Fibroblast of lung (primary cell): Measurements from ENCODE around the gene RCAN3. TPM values are rescaled to one million over a fixed set of nuclear protein-coding genes. Genes with fewer than 3 reads are reported as not detected.
"Not testable (repeated sequence)": the region's sequence is repeated elsewhere in the genome, so short reads cannot be mapped to it uniquely, and the experiment has no call there.

Source experiments
- DNase-seq, 2 donors: peaks; one replicate each; pipeline versions ENCODE4 v3.0.0 to v3.0.0-alpha.2; 2010; ENCODE audit warnings: low read depth in 2 of 2
- H2AFZ ChIP-seq: 2 replicates; pipeline ENCODE4 v1.5.1; 2012; ENCODE audit warnings: low read length, control low read depth, inconsistent platforms
- H3K27ac ChIP-seq: 2 replicates; pipeline ENCODE4 v1.5.1; 2011; ENCODE audit warnings: low read length, control low read depth; ENCODE audit not compliant: insufficient read depth
- H3K27me3 ChIP-seq: 2 replicates; pipeline ENCODE4 v1.5.1; 2011; ENCODE audit warnings: mild to moderate bottlenecking, low read length; ENCODE audit not compliant: control insufficient read depth, insufficient read depth
- H3K36me3 ChIP-seq: 2 replicates; pipeline ENCODE4 v1.5.1; 2011; ENCODE audit warnings: low read length; ENCODE audit not compliant: control insufficient read depth, insufficient read depth
- H3K4me1 ChIP-seq: 2 replicates; pipeline ENCODE4 v1.5.1; 2011; ENCODE audit warnings: low read length; ENCODE audit not compliant: control insufficient read depth, insufficient read depth; ENCODE audit errors: extremely low read depth
- H3K4me2 ChIP-seq: 2 replicates; pipeline ENCODE4 v1.5.1; 2011; ENCODE audit warnings: low read length, control low read depth; ENCODE audit not compliant: insufficient read depth; ENCODE audit errors: extremely low read depth
- H3K4me3 ChIP-seq, 4 experiments: fragments of 200-600 bp in 1 of 4; sonication (generic) in 1 of 4; replicated peaks in 1 of 4; 2 replicates each; pipeline ENCODE4 v1.5.1; 2011 to 2016; ENCODE audit warnings: low read length in 4 of 4, low read depth in 3 of 4, mild to moderate bottlenecking in 3 of 4, control low read depth in 2 of 4, inconsistent platforms in 1 of 4, mixed read lengths in 1 of 4; ENCODE audit not compliant: insufficient read depth in 1 of 4; ENCODE audit errors: control extremely low read depth in 1 of 4
- H3K79me2 ChIP-seq: 2 replicates; pipeline ENCODE4 v1.5.1; 2012; ENCODE audit warnings: mild to moderate bottlenecking, low read length, inconsistent platforms; ENCODE audit not compliant: control insufficient read depth, insufficient read depth
- H3K9ac ChIP-seq: 2 replicates; pipeline ENCODE4 v1.5.1; 2011; ENCODE audit warnings: mild to moderate bottlenecking, low read length, control low read depth; ENCODE audit not compliant: insufficient read depth
- H3K9me3 ChIP-seq: 2 replicates; pipeline ENCODE4 v1.5.1; 2012; ENCODE audit warnings: low read depth, low read length; ENCODE audit not compliant: control insufficient read depth, insufficient read depth
- H4K20me1 ChIP-seq: 2 replicates; pipeline ENCODE4 v1.5.1; 2011; ENCODE audit warnings: low read length; ENCODE audit not compliant: control insufficient read depth, insufficient read depth; ENCODE audit errors: extremely low read depth
- EZH2 ChIP-seq: IDR thresholded peaks from 2 replicates; pipeline ENCODE4 v1.5.1; 2012; ENCODE audit warnings: low read length, control low read depth, mild to moderate bottlenecking; ENCODE audit errors: missing control alignments
- polyA plus RNA-seq, 2 donors: library from polyadenylated mRNA; depleted of rRNA in 1 of 2; stranded (reverse) in 1 of 2; unstranded in 1 of 2; fragments of >200 nt; gene quantifications; 2 replicates each; pipeline ENCODE4 v1.2.1, GENCODE V29; 2011 to 2012; ENCODE audit warnings: missing spikeins in 1 of 2
- total RNA-seq: library from RNA; depleted of rRNA; stranded (reverse); fragments of >200 nt; gene quantifications from 2 replicates; pipeline ENCODE4 v1.2.1, GENCODE V29; 2014
- TF ChIP-seq, protein P1 (sequence below), 2 donors: IDR thresholded peaks in 1 of 2; conservative IDR thresholded peaks in 1 of 2; 1 replicate in 1 of 2; 2 replicates in 1 of 2; pipeline ENCODE4 v1.5.1; 2011 to 2012; ENCODE audit warnings: low read length in 2 of 2, control low read depth in 1 of 2, inconsistent platforms in 1 of 2, low read depth in 1 of 2, mild to moderate bottlenecking in 1 of 2

The RCAN3 gene
- total and polyA plus RNA-seq, 2 donors (not counting 1 experiment from before 2014, with no cell fraction given), result 5.0 to 17.3 TPM

DNA sequence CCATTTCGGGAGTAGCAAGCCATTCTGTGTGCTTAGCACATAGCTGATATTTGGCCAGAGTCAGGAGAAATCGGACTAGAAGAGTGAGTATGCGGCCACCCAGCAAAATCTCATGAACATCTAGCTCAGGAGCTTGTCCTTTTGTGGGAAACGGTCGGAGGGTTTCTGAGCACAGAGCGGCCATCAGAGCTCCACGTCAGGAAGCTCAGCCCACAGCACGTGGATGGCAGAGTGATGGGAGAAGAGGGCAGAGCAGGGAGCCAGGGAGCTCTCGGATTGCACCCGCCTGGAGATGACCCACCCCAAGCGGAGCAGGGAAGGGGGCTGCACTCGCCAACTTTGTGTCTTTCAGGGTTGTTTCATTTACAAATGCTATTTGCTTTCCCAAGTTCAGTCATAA lies 13.9 kb downstream of the RCAN3 start:
- H3K4me3 ChIP-seq, result no peak overlapping the region
- H3K27me3 ChIP-seq, result no peaks in the 10 kb centered on the region
- H3K9ac ChIP-seq, result no peak overlapping the region
- DNase-seq, result no peak
- H3K36me3 ChIP-seq, result no peaks in the 10 kb centered on the region
- H3K4me2 ChIP-seq, result no peak overlapping the region
- no peak for TF ChIP-seq EZH2
- TF ChIP-seq, protein P1, sequence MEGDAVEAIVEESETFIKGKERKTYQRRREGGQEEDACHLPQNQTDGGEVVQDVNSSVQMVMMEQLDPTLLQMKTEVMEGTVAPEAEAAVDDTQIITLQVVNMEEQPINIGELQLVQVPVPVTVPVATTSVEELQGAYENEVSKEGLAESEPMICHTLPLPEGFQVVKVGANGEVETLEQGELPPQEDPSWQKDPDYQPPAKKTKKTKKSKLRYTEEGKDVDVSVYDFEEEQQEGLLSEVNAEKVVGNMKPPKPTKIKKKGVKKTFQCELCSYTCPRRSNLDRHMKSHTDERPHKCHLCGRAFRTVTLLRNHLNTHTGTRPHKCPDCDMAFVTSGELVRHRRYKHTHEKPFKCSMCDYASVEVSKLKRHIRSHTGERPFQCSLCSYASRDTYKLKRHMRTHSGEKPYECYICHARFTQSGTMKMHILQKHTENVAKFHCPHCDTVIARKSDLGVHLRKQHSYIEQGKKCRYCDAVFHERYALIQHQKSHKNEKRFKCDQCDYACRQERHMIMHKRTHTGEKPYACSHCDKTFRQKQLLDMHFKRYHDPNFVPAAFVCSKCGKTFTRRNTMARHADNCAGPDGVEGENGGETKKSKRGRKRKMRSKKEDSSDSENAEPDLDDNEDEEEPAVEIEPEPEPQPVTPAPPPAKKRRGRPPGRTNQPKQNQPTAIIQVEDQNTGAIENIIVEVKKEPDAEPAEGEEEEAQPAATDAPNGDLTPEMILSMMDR (conservative IDR thresholded peaks at IDR 0.05 in 1 of 2, IDR thresholded peaks at IDR 0.05 in 1 of 2; ENCODE audit: low read depth in 1 of 2, low read length in 2 of 2), result no peak
- H3K9me3 ChIP-seq, result no peaks in the 10 kb centered on the region
- H3K79me2 ChIP-seq, result no peaks in the 10 kb centered on the region
- H4K20me1 ChIP-seq, result no peaks in the 10 kb centered on the region
- no peak overlapping the region for H3K27ac ChIP-seq
- H2AFZ ChIP-seq, result no peak overlapping the region
- H3K4me1 ChIP-seq, result no peaks in the 10 kb centered on the region

DNA sequence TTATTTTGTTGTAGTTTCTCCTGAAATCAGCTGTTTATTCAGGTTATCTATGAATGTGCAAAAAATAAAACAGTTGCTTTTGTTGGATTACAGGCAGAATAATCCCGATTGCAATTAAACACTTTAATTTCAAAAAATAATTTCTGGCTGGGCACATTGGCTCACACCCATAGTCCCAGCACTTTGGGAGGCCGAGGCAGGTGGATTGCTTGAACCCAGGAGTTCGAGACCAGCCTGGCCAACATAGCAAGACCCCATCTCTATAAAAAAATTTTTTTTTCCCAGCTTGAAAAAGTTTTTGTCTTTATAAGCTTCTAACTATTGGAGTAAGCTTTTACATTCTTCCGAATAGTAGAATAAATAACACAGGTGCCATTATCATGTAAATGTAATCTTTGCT lies 15.3 kb downstream of the RCAN3 start:
- Histone ChIP-seq H3K27me3 (no peaks in the 10 kb centered on the region), H3K9me3 (no peaks in the 10 kb centered on the region), H2AFZ (no peak overlapping the region), H3K4me3 (no peak overlapping the region), H3K27ac (no peak overlapping the region), H3K4me2 (no peak overlapping the region), H3K36me3 (no peaks in the 10 kb centered on the region), H3K9ac (no peak overlapping the region), H3K4me1 (no peaks in the 10 kb centered on the region), H3K79me2 (no peaks in the 10 kb centered on the region), H4K20me1 (no peaks in the 10 kb centered on the region)
- no peak for TF ChIP-seq EZH2
- TF ChIP-seq, protein P1 (conservative IDR thresholded peaks at IDR 0.05 in 1 of 2, IDR thresholded peaks at IDR 0.05 in 1 of 2; ENCODE audit: low read depth in 1 of 2, low read length in 2 of 2), result no peak
- DNase-seq, result no peak

DNA sequence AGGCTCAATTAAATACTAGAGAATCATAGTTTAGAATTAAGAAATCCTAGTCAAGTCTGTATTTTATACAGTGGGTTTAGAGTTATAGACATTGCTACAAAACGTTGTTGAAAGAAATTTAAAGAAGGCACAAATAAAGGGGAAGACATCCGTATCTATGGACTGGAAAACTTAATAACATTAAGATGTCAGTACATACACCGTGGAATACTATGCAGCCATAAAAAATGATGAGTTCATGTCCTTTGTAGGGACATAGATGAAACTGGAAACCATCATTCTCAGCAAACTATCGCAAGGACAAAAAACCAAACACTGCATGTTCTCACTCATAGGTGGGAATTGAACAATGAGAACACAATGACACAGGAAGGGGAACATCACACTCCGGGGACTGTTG lies 17.6 kb downstream of the RCAN3 start:
- not testable (repeated sequence) for H3K9ac ChIP-seq, H3K4me3 ChIP-seq, H3K79me2 ChIP-seq, DNase-seq, H4K20me1 ChIP-seq, H3K36me3 ChIP-seq, H3K27me3 ChIP-seq, H3K27ac ChIP-seq, H3K4me1 ChIP-seq, H3K4me2 ChIP-seq, H3K9me3 ChIP-seq, H2AFZ ChIP-seq

DNA sequence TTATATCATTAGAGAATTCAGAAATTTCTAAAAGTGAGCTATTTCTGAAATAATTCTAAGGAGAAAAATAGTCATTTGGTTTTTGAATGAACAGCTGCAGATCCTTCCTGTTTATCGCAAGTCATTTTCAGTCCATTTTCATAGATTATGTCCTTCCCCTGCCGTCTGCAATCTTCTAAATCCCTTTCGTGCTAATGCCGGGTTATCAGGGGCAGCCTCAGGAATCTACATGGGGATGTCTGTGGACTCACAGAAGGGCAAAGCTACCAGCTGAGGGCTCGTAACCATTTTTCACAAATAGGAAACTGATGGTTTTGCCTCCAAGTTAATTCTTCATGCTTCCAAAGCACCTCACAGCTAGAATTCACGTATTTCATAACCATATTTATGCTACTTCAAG lies 23.0 kb downstream of the RCAN3 start:
- Histone ChIP-seq H3K27me3 (no peaks in the 10 kb centered on the region), H3K4me2 (no peak overlapping the region), H3K9ac (no peak overlapping the region), H3K27ac (no peak overlapping the region), H3K4me3 (no peak overlapping the region), H4K20me1 (no peaks in the 10 kb centered on the region), H3K4me1 (no peaks in the 10 kb centered on the region), H3K36me3 (no peaks in the 10 kb centered on the region), H3K9me3 (no peaks in the 10 kb centered on the region), H2AFZ (no peak overlapping the region), H3K79me2 (no peaks in the 10 kb centered on the region)
- TF ChIP-seq, protein P1 (conservative IDR thresholded peaks at IDR 0.05 in 1 of 2, IDR thresholded peaks at IDR 0.05 in 1 of 2; ENCODE audit: low read depth in 1 of 2, low read length in 2 of 2), result no peak
- TF ChIP-seq EZH2, result no peak
- DNase-seq, result no peak
